Measurements from ENCODE around the gene ARID3B. TPM values are rescaled to one million over a fixed set of nuclear protein-coding genes. Genes with fewer than 3 reads are reported as not detected.

Gene ARID3B
- total and polyA plus RNA-seq, 2 of the 4 experiments (the other 2 are of a cell fraction) = 2.5 to 5.0 TPM

DNA sequence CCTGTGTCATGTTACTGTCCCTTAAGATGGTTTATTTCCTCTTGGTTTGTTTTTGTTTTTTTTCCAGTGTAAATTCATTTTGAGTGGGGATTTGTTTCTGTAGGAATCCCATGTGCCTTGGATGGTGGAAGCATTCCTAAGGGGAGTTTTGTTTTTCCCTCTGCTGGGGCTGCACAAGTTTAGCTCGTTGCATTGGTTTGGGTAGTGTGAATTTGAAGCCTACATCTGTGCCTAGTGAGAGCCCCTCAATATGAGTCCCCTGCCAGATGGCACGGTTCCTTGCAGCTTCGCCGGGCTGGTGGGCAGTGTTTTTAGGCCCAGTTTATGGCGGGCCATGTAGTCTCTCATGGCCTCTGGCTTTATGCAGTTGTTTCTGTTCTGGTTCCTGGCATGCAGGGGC is 17.7 kb downstream of the ARID3B start:
- no peak overlapping the region for H3K27ac ChIP-seq (ENCODE audit: insufficient read depth, low read length)
- no peak overlapping the region for H2BK15ac ChIP-seq (ENCODE audit: low read depth, low read length)
- no peak overlapping the region for H2AK5ac ChIP-seq (ENCODE audit: low read depth, low read length)
- H3K36me3 ChIP-seq (ENCODE audit: control insufficient read depth, insufficient read depth, low read length) = no peaks in the 10 kb centered on the region; the same call in 1 of the 2 replicates
- no peak overlapping the region for H3K9ac ChIP-seq (ENCODE audit: low read depth, low read length)
- H3K14ac ChIP-seq (replicated peaks; ENCODE audit: low read depth, low read length) = no peak overlapping the region
- H4K91ac ChIP-seq (ENCODE audit: insufficient read depth, low read depth, low read length) = no peak overlapping the region
- H3K18ac ChIP-seq (ENCODE audit: low read depth, low read length) = no peak overlapping the region
- ATAC-seq (ENCODE audit: low read depth) = no peak
- H2BK120ac ChIP-seq (ENCODE audit: low read depth, low read length) = no peak overlapping the region
- H3K79me1 ChIP-seq (ENCODE audit: low read depth in 1 of 2, low read length in 2 of 2) = peaks cover 25 to 38% of the 10 kb centered on the region in 2 experiments
- no peaks in the 10 kb centered on the region; the same call in 1 of the 2 replicates for H3K4me1 ChIP-seq (ENCODE audit: control insufficient read depth, insufficient read depth, low read length)
- intact Hi-C loops (cut with micrococcal nuclease) = no loop called here
- ChIA-PET POLR2A (ENCODE audit: unreplicated experiment) (no interaction called here), CTCF (interaction anchor here (0.6 kb wide), 1 partner anchor 153 kb away, joined by 3 read pairs; no protein-coding TSS in a partner anchor)
- H2AK9ac ChIP-seq (replicated peaks; ENCODE audit: low read depth, low read length, poor library complexity) = no peak overlapping the region
- H3K9me1 ChIP-seq (ENCODE audit: insufficient read depth, low read length) = peaks cover 5% of the 10 kb centered on the region
- DNase-seq = no peak
- H3K4me3 ChIP-seq (ENCODE audit: insufficient read depth, low read depth, low read length) = no peak overlapping the region
- no peak overlapping the region for H3K4me2 ChIP-seq (ENCODE audit: low read depth, low read length)
- H4K8ac ChIP-seq (ENCODE audit: low read depth in 2 of 2, low read length in 2 of 2) = no peak overlapping the region
- 97% methylated on average over 4 of the region's 5 CpGs; no CpG with 5 or more reads in 1 of the 2 experiments for WGBS, 2 experiments (ENCODE audit: extremely low coverage in 2 of 2, insufficient read length in 1 of 2)
- no peak overlapping the region for H3K56ac ChIP-seq (ENCODE audit: extremely low read depth, insufficient read depth, low read length)
- TF ChIP-seq, protein P1, sequence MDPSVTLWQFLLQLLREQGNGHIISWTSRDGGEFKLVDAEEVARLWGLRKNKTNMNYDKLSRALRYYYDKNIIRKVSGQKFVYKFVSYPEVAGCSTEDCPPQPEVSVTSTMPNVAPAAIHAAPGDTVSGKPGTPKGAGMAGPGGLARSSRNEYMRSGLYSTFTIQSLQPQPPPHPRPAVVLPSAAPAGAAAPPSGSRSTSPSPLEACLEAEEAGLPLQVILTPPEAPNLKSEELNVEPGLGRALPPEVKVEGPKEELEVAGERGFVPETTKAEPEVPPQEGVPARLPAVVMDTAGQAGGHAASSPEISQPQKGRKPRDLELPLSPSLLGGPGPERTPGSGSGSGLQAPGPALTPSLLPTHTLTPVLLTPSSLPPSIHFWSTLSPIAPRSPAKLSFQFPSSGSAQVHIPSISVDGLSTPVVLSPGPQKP (IDR thresholded peaks at IDR 0.05; ENCODE audit: borderline replicate concordance, low read depth, low read length) = no peak
- dilution Hi-C loops (cut with HindIII; ENCODE audit: low sequenced_read_pairs, unreplicated experiment) = no loop called here
- in situ Hi-C loops (cut with MboI; ENCODE audit: low sequenced_read_pairs) = no loop called here
- H2BK5ac ChIP-seq (ENCODE audit: low read depth, low read length, poor library complexity, severe bottlenecking) = no peak overlapping the region
- BruUV-seq (replicated peaks) = no TSS peak
- no peak overlapping the region for H4K5ac ChIP-seq (ENCODE audit: low read depth, low read length)
- H3K23ac ChIP-seq (ENCODE audit: low read depth, low read length) = no peak overlapping the region
- no peaks in the 10 kb centered on the region for H3K27me3 ChIP-seq (ENCODE audit: control insufficient read depth, insufficient read depth, low read length)
- no peak overlapping the region for H3K4ac ChIP-seq (ENCODE audit: low read depth, low read length)
- H2BK20ac ChIP-seq (ENCODE audit: low read depth, low read length) = no peak overlapping the region
- no peak overlapping the region for H2AFZ ChIP-seq (replicated peaks; ENCODE audit: low read length, poor library complexity)
- H3K9me3 ChIP-seq (ENCODE audit: control insufficient read depth, insufficient read depth, low read length) = no peaks in the 10 kb centered on the region
- peaks cover 3% of the 10 kb centered on the region for H4K20me1 ChIP-seq (ENCODE audit: insufficient read depth, low read length)

Measured in IMR-90 (cell line).